GM21576 (cell line): ENCODE results near the gene KRCC1.
A peak's percentile ranks its signal among the peaks of the same experiment; 100 is the strongest.
"Not testable (repeated sequence)": the region's sequence is repeated elsewhere in the genome, so short reads cannot be mapped to it uniquely, and the experiment has no call there.

Experiments used
- ATAC-seq: cut with Tn5 transposase; IDR thresholded peaks from one replicate; pipeline ENCODE4 v1.9.1; 2021; ENCODE audit warnings: mild to moderate bottlenecking, moderate library complexity; ENCODE audit not compliant: unreplicated experiment

KRCC1 gene

DNA sequence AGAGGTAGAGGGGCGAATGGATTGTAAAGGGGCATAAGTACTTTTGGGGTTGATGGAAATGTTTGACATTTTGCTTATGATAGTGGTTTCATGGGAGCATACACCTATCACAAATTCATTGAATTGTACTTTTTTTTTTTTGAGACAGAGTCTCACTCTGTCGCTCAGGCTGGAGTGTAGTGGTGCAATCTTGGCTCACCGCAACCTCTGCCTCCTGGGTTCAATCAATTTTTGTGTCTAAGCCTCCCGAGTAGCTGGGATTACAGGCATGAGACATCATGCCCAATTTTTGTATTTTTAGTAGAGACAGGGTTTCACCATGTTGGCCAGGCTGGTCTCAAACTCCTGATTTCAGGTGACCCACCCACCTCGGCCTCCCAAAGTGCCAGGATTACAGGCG lies 10.0 kb downstream of the KRCC1 start:
- not testable (repeated sequence) for ATAC-seq

DNA sequence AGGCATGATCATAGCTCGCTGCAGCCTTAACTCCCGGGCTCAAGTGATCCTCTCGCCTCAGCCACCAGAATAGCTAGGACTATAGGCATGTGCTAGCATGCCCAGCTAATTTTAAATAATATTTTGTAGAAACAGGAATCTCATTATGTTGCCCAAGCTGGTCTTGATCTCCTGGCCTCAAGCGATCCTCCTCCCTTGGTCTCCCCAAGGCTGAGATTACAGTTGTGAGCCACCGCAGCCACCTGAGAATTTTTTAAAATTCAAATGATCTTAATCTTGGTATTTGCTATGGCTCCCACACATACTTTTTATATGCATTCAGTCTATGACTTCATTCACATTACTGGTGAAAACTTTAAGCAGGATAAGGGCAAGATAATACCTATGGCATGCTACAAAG lies 13.1 kb downstream of the KRCC1 start:
- ATAC-seq: no peak

DNA sequence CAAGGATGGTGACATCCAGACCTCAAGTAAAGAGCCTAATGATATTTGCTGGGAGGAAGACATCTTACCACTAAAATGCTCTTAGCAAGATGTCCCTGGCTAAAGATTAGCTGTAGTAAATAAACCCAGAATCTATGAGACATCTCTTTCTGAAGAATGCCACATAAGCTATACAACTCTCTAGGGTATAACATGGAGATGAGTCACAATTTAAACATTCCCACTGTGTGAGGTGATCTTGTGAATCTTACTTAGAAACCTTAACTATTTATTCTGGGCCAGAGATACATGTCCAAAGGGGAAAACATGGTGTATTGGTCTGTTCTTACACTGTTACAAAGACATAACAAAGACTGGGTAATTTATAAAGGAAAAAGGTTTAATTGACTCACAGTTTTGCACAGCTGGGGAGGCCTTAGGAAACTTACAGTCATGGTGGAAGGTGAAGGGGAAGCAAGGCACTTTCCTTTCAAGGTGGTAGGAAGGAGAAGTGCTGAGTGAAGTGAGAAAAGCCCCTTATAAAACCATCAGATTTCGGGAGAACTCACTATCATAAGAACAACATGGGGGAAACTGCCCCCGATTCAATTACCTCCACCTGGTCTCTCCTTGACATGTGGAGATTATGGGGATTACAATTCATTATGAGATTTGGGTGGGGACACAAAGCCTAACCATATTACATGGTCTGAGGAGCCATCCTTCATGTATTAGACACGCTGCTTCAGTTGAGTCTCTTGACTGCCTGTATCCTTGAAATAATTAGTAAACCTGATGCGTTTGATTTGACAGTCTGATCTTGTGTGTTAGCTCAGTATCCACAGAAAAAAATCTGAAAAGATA lies 17.1 kb downstream of the KRCC1 start:
- no peak for ATAC-seq

DNA sequence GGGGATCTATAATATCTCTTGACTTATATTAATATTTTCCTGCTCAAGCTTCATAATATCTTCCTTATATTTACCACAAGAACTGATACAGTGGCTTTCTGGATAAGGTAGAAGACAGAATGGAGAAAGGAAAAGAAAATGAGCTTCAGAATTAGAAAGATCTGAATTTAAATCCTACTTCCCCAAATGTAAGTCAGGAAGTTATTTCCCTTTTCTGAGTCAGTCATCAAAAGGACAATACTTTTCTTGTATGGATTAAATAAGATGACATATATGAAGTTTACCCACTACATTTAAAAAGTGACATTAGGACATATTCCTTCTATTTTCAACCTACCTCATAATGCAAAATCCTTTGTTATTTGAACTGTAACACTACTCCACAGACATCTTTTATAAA lies 19.0 kb downstream of the KRCC1 start:
- no peak for ATAC-seq

DNA sequence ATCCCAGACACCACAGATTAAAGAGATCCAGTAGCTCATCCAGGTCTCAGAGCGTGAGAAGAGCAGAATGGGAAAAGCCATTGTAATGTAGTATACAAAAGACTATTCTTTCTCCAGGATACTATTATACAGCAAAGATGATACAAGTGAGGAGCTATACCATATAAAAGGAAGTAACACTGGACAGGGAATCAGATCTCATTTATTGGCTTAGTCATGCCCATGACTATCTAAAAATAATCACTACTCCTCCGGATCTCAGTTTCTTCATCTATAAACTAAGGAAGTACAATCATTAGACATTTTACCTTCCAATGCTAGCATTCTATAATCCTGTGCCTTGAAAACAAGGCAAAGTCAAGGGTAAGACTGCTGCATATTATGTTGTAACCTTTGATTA lies 19.4 kb downstream of the KRCC1 start:
- ATAC-seq: no peak

DNA sequence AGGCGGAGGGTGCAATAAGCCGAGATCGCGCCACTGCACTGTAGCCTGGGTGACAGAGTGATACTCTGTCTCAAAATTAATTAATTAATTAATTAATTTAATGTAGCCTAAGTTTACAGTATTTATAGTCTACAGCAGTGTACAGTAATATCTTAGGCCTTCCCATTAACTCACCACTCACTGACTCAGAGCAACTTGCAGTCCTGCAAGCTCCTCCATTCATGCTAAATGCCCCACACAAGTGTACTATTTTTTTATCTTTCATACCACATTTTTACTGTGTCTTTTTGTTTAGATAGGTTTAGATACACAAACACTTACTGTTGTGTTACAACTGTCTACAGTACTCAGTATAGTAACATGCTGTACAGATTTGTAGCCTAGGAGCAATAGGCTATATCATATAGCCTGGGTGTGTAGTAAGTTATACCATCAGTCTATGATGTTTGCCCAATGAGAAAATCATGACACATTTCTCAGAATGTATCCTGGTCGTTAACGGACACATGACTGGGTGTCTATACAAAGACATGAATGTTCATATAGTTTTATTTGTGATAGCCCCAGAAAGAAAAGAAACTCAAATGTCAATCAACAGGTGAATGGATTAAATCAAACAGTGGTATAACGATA lies 23.4 kb downstream of the KRCC1 start:
- ATAC-seq: no peak

DNA sequence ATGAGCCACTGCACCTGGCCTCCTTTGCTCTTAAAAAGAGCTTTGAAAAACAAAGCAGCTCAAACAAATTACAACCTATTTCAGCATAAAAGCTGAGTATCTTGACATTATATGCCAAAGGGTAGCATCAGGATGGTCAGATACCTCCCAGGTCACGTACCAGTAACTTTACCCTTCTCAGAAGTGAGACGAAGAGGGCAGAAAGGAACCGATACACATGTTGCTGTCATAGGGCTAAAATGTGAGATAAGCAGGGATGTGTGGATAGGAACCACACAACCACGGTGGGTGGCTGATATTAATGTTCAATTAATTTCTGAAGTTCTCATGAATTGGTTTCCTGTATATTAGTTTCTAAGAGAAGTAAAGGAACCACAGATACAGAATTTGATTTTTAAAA lies 26.7 kb downstream of the KRCC1 start:
- no peak for ATAC-seq

DNA sequence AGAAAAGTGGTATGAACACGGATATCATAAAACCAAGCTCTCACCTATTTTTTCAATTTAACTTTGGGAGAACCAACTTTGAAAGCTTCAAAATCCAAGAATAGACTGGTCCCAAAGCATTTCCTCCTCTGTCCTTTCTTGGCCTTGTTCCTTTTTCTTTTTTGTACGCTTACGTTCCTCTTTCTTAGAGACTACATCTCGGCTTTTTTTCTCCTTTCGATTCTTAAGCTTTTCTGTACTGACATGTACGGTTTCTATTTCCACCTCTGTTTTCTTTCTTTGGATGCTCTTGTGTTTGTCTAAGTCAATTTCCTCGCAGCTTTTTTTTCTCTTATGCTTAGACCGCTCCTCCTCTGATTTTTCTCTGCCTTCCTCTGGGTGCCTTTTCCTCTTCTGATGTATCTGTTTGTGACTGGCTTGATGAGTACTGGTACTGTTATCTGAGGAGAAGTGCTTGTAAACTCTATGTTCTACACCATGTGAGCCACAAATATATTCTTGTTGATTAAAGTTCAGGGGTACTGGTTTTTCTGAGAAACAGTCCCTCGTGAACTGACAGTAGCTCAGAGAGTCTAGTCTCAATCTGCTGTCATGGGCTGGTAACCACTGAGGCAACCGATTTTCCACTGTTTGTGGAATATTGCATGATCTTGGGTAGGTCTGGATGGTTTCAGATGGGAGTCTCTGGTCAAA lies 27.7 kb downstream of the KRCC1 start:
- no peak for ATAC-seq

DNA sequence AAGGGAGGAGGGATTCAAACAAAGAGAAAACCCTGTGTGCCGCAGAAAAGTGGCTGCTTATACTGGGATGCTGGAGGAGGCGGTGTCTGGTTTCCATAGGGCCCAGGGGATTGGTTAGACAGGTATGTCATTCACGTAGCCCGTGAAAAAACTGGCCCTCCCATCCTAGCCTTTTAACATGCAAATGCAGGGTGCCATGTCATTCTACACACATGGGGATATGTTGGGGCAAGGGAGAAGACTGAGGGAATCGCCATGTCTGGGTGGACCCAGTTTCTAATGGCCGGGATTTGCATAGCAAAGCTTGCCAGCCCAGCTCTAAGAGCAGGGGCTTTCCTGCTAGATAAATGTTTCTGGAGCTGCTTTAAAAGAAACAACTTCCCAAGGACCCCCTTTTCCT lies 31.1 kb downstream of the KRCC1 start:
- no peak for ATAC-seq

DNA sequence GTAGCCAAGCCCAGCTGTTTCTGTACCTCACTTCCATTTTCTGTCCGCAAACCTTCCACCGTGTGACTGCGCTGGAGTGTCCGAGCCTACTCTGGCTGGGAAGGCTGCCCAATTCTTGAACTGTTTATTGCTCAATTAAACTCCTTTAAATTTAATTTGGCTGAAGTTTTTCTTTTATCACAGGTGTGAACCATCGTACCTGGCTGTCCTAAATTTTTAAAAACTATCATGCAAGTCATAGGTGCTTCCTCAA lies 33.0 kb downstream of the KRCC1 start:
- no peak for ATAC-seq

DNA sequence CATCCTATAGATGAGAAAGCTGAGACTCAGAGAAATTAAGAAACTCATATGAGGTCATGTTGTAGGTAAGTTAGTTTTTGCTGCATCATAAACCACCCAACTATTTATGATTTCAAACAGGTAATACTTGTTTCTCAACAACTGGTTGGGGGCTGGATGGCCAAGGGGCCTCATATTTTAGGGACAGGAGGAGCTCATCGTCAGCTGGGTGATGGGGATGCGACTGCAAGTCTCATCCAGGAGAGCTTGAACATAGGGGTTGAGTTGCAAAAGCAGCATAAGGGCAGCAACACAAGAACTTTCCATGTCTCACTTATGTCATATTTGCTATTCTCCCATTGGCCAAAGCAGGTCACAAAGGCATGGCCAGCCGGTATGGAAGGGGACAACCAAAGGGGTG lies 35.6 kb downstream of the KRCC1 start:
- no peak for ATAC-seq

DNA sequence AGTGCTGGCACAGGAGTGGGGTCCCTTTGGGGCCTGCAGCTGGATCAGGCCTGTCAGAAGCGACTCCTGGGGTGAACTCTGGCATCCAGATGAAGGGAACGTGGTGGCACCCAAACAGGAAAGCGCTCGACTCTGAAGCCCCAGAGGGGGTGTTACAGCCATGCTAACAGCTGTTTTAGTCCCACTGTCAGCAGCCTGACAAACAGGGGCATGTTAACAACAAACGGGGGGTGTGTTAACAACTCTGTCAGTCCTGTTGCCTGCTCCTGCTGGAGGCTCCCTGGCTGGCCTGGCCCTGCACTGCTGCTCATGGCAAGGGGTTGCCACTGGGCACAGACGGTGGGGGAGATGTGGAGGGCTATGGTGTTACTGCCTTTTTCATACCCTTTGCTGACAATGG lies 36.7 kb downstream of the KRCC1 start:
- ATAC-seq: no peak

DNA sequence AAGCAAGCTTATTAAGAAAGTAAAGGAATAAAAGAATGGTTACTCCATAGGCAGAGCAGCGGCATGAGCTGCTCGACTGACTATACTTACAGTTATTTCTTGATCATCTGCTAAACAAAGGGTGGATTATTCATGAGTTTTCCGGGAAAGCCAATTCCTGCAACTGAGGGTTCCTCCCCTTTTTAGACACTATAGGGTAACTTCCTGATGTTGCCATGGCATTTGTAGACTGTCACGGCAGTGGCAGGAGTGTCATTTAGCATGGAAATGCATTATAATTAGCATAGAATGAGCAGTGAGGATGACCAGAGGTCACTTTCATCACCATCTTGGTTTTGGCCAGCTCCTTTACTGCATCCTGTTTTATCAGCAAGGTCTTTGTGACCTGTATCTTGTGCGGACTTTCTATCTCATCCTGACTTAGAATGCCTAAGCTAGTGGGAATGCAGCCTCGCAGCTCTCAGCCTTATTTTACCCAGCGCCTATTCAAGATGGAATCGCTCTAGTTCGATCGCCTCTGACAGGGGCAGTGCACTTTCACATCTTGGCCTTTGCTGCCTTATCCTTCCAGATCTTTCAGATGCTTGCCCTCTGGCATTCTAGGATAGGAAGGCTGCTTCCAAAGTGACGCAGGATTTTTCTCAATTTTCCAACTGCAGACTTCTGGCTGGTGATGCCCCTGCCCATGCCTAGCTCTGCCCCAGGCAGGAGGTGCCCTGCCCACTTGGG lies 37.3 kb downstream of the KRCC1 start:
- not testable (repeated sequence) for ATAC-seq

DNA sequence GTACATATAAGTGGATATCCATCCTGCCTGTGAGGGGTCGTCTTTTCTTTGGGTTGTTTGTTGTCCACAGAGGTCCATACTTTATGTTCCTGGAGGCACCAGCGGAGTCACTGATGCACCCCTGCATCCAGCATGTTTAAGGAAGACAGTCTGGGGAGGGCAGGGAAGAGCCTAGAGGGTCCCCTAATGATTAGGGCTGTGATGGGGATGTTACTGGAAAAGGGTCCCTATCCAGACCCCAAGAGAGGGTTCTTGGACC lies 37.9 kb downstream of the KRCC1 start:
- ATAC-seq: not testable (repeated sequence)

DNA sequence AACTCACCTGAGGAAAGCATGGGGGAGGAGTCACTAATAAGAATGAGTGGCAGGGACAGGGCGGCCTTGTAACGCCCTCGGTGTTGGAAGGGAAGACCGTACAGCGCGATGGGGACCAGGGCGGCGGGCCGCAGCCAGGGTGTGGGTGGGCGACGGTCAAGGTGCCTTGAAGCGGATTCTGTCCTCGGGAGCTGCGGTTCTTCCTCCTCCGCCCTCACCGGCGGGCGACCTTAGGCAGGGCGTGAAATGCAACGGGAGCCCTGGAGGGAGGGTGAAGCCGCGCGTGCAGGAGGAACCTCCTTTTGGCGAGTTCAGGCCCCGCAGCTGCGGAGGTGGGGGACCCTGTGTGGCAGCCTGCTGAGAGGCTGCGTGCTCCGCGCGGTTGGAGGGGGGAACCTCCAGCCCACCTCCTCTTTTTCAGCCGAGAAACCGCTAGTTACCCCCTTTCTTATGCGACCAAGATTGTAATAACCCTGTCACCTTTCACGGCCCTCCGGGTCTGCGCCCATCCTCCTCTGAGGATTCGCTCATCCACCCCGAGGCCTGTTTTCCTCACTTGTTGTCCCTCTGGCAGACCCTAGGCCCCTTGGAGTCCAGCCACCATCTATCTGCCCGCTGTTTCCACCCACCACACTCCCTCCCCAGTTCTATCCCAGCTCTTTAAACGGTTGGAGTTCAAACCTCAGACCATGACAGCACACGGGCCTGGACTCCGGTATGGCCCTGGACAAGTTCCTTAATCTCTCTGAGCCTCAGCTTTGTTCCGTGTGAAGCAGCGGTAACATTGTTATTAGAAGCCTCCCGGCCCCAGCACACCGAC lies 38.4 kb downstream of the KRCC1 start:
- ATAC-seq: peak; percentile 53

DNA sequence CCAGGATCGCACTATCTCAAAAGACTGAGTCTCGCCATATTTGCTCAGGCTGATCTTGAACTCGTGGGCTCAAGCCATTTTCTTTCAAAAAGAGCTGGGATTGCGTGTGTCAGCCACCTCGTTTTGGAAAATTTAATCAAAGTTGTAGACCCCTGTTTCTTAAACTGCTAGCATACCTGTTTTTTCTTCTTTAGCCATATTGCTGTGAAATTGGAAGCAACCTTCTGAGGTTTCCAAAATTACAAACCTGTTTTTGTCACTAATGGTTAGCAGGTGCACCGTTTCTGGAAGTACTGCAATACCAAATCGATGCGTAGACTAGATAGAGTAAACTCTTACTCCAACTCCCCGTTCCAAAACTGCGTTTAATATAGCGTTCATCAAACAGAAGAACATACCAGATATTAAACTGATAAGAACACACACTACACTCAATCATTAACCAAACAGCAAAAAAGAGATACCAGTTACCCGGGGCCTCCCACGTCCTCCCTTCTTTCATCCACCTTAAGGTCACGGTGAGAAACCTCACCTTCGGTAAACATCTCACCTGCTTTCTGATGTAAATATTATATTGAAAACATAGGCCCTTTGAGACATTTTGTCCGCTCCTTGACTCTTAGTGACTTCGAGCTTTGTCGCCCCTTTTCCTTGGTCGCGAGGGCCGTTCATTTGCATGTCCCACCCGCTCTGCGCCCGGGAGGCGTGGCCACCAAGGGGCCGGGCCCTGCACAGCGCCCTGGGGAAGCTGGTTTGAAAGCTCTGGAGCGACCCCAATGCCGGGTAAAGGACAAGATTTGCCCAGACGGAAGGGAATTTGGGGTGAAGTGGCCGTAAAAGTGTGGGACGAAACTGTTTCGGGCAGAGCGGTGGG lies 39.3 kb downstream of the KRCC1 start, which contains the start of gene RNU2-63P:
Gene RNU2-63P (minus strand): TSS at position 462 of the 874 bp plus-strand sequence.
- ATAC-seq: peak; percentile 84

DNA sequence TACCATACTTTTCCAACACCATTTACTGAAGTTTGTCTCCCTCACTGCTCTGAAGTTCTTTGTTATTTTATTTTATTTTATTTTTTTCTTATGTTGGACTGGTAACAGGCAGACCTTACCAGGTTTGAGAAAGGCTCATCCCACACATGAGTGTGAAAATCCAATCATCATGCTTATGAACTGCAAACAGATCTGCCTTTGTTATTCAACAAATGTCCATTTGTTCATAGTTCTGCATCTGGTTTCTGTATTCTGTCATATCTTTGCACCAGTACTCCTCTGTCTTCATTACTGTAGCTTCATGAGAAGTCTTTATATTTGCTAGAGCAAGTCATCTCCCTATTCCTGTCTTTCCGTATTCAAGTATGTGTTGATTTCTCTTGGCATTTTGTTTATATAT lies 44.6 kb downstream of the KRCC1 start:
- no peak for ATAC-seq

DNA sequence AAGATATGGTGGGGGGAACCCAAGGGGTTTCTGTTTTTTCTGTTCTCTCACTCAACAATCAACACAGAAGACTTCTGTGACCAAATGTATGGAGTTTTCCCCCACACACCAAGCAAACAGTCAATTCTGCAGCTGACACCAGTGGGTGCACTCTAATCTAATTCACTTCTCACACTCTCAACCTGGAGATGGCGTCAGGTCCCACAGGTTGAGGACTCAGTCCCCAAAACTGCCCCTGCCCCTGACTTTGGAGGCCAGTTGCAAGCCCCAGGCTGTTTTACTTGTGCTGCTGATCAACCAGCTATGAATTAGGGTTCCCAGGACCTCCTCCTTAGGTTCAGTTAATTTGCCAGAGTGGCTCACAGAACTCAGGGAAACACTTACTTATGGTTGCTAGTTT lies 45.4 kb downstream of the KRCC1 start:
- ATAC-seq: no peak

DNA sequence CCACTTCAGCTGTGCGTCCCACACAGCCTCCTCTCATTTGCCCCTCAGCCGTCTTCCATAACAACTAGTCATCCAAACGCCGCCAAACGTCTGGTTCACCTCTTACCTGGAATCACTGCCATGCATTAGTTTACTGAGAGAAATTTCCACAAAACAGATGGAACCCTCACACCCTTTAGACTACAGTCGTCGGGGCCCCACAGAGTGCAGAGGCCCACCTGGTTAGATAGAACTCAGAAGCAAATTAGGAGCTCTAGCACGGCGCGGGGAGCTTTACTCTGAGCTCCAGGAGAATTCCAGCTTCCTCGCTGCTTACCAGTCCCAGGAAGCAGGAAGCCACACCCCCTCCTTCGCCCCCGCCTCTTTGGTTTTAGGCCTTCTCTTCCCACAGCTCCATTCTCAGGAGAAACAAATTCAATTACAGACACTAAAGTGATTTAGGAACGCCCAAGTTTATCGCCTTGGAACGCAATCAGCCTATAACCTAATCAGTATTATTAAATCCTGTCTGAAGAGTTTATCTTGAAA lies 48.6 kb downstream of the KRCC1 start:
- ATAC-seq: no peak

DNA sequence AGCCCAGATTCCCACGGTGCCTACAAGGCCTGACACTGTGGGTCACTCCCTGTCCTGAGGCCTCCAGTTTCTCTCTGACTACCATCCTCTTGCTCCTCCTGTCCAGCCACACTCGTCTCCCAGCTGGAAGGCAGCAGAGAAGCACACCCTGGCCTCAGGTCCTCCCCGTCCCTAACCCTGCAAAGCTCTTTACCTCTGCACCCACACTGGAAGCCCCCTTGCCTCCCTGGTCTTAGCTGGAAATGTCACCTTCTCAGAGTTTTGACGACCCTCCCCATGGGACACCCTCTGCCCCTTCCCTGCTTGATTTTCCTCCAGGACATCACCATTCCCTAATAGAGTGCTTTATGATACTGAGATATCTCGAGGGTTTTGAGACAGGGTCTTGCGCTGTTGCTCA lies 49.8 kb downstream of the KRCC1 start:
- ATAC-seq: no peak
